Measurements from ENCODE around the gene MCM9.

Gene MCM9

GRCh38 chr6:118864341-118865099 is 70.4 kb downstream of the MCM9 start:
- no peak for DNase-seq (ENCODE audit: low spot score)

- no peak for DNase-seq (ENCODE audit: low spot score)
Measured at GRCh38 chr6:118862443-118862842, 72.5 kb downstream of the MCM9 start.

GRCh38 chr6:118860880-118861279 is 74.1 kb downstream of the MCM9 start:
- no peak for DNase-seq (ENCODE audit: low spot score)

- no peak for DNase-seq (ENCODE audit: low spot score)
Measured at GRCh38 chr6:118860363-118860762, 74.6 kb downstream of the MCM9 start.

- DNase-seq (ENCODE audit: low spot score) = no peak
Measured at GRCh38 chr6:118859517-118860064, 75.4 kb downstream of the MCM9 start.

GRCh38 chr6:118856301-118856700 is 78.7 kb downstream of the MCM9 start:
- DNase-seq (ENCODE audit: low spot score) = no peak

GRCh38 chr6:118853408-118853807 is 81.6 kb downstream of the MCM9 start:
- no peak for DNase-seq (ENCODE audit: low spot score)

GRCh38 chr6:118844915-118845314 is 90.0 kb downstream of the MCM9 start:
- no peak for DNase-seq (ENCODE audit: low spot score)

GRCh38 chr6:118843685-118844390 is 91.1 kb downstream of the MCM9 start:
- no peak for DNase-seq (ENCODE audit: low spot score)

GRCh38 chr6:118830691-118831090 is 104.3 kb downstream of the MCM9 start:
- DNase-seq (ENCODE audit: low spot score) = no peak

GRCh38 chr6:118829817-118830478 is 105.0 kb downstream of the MCM9 start:
- DNase-seq (ENCODE audit: low spot score) = no peak

GRCh38 chr6:118826096-118826495 is 108.9 kb downstream of the MCM9 start:
- no peak for DNase-seq (ENCODE audit: low spot score)

GRCh38 chr6:118825661-118826060 is 109.3 kb downstream of the MCM9 start:
- DNase-seq (ENCODE audit: low spot score) = no peak

GRCh38 chr6:118815495-118815894 is 119.5 kb downstream of the MCM9 start:
- no peak for DNase-seq (ENCODE audit: low spot score)

GRCh38 chr6:118813775-118814174 is 121.2 kb downstream of the MCM9 start:
- DNase-seq (ENCODE audit: low spot score) = no peak

GRCh38 chr6:118812970-118813369 is 122.0 kb downstream of the MCM9 start:
- no peak for DNase-seq (ENCODE audit: low spot score)

GRCh38 chr6:118810420-118811027 is 124.4 kb downstream of the MCM9 start:
- DNase-seq (ENCODE audit: low spot score) = no peak

GRCh38 chr6:118808793-118809638 is 125.9 kb downstream of the MCM9 start:
- DNase-seq (ENCODE audit: low spot score) = no peak

GRCh38 chr6:118804091-118804490 is 130.9 kb downstream of the MCM9 start:
- DNase-seq (ENCODE audit: low spot score) = no peak

GRCh38 chr6:118801257-118801656 is 133.7 kb downstream of the MCM9 start:
- DNase-seq (ENCODE audit: low spot score) = no peak

- peak; percentile 72 for DNase-seq (ENCODE audit: low spot score)
Measured at GRCh38 chr6:118800394-118801071, 134.4 kb downstream of the MCM9 start.
